Muscle layer of colon (tissue), 2 donors: Measurements from ENCODE around the gene MAP2K5.

Experiments
- H3K27ac ChIP-seq: one replicate; pipeline ENCODE4 v1.7.0; 2013; ENCODE audit warnings: low read depth, mild to moderate bottlenecking, low read length, moderate library complexity
- H3K27me3 ChIP-seq, 2 donors: one replicate each; pipeline ENCODE4 v1.7.0; 2013; ENCODE audit warnings: low read length in 2 of 2, mild to moderate bottlenecking in 2 of 2; ENCODE audit not compliant: insufficient read depth in 2 of 2, control insufficient read depth in 1 of 2
- H3K36me3 ChIP-seq: one replicate; pipeline ENCODE4 v1.7.0; 2013; ENCODE audit warnings: mild to moderate bottlenecking, low read length; ENCODE audit not compliant: insufficient read depth
- H3K4me1 ChIP-seq: one replicate; pipeline ENCODE4 v1.7.0; 2013; ENCODE audit warnings: mild to moderate bottlenecking, low read length; ENCODE audit not compliant: insufficient read depth
- H3K4me3 ChIP-seq, 2 donors: one replicate each; pipeline ENCODE4 v1.7.0; 2013; ENCODE audit warnings: low read length in 2 of 2, low read depth in 1 of 2, mild to moderate bottlenecking in 1 of 2, moderate library complexity in 1 of 2
- H3K9ac ChIP-seq: one replicate; pipeline ENCODE4 v1.7.0; 2013; ENCODE audit warnings: low read length
- H3K9me3 ChIP-seq: one replicate; pipeline ENCODE4 v1.7.0; 2013; ENCODE audit warnings: mild to moderate bottlenecking, low read length
- donor health status: abdominal sarcoma.
- donor health status: Adenocarcinoma of cecum.

The MAP2K5 gene

DNA sequence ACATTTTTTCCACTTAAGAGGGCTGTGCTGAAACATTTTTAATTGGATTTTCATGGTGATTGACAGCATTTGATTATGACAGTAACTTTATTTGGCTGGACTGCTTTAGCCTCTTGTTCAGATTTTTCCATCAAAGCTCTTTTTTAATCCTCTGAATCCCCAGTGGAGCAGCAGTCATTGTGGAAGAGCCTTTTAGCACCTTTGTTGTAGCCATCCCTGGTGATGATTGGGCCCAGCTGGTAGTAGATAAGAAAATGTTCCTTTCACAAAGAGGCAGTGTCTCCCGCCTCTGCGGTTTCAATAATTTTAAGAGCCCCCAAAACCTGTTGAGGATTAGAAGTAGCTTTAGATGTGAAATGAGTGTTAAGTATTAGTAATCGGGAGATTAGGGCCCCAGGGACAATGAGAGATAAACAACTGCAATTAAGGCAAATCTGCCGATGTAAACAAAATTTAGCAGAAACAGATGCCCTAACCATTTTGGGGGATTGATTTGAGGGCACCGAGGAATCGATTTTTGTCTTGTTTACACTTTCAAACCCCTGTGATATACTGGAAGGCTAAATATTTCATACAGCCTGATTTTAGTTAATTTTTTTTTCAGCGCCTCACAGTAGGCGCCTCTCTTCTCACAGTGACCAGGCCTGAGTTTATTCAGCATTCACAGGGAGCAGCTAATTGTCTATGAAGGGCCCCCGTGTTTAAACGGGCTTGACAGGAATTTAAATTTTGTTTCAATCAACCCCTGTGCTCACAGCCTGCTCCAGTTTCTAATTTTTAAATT lies 239.6 kb downstream of the MAP2K5 start:
- Histone ChIP-seq H3K4me3 (no peak overlapping the region), H3K9ac (no peak overlapping the region), H3K9me3 (no peaks in the 10 kb centered on the region), H3K27me3 (no peaks in the 10 kb centered on the region), H3K4me1 (no peaks in the 10 kb centered on the region), H3K27ac (no peak overlapping the region), H3K36me3 (no peaks in the 10 kb centered on the region)

DNA sequence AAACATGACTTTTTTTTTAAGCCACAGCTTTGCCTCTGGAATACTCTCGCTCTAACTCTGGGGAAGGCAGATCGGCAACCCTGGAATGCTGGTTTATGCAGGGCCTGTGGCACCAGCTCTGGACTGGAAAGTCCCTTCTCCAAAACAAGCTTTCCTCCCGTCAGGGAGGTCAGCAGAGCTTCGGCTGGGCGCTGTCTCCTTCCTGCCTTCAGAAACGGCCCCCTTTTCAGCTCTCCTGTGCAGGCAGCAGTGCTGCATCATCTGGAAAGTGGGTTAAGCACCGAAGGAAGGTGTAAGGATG lies 240.1 kb downstream of the MAP2K5 start:
- H3K27me3 ChIP-seq: no peaks in the 10 kb centered on the region
- H3K27ac ChIP-seq: no peak overlapping the region
- no peak overlapping the region for H3K9ac ChIP-seq
- no peaks in the 10 kb centered on the region for H3K36me3 ChIP-seq
- H3K4me3 ChIP-seq: no peak overlapping the region
- no peaks in the 10 kb centered on the region for H3K4me1 ChIP-seq
- H3K9me3 ChIP-seq: no peaks in the 10 kb centered on the region

DNA sequence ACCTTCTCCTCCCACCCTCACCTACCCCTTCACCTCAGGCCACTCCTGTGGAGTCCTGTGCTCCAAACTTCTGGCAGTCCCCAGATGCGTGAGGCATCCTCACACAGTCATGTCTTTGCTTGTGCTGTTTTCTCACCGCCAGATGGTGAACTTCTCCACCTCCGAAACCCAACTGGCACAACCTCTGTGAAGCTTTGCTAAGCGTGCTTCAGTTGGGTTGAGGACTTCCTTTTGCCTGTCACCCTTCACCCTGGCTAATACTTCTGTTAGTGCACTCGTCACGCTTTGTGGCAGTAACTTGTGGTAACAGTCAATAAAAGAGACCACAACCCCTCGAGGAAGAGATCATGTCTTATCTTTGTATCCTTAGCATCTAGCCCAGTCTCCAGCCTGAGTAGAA lies 240.8 kb downstream of the MAP2K5 start:
- H3K4me1 ChIP-seq: no peaks in the 10 kb centered on the region
- H3K36me3 ChIP-seq: no peaks in the 10 kb centered on the region
- H3K27me3 ChIP-seq: no peaks in the 10 kb centered on the region
- H3K9me3 ChIP-seq: no peaks in the 10 kb centered on the region
- no peak overlapping the region for H3K4me3 ChIP-seq
- no peak overlapping the region for H3K27ac ChIP-seq
- H3K9ac ChIP-seq: no peak overlapping the region

DNA sequence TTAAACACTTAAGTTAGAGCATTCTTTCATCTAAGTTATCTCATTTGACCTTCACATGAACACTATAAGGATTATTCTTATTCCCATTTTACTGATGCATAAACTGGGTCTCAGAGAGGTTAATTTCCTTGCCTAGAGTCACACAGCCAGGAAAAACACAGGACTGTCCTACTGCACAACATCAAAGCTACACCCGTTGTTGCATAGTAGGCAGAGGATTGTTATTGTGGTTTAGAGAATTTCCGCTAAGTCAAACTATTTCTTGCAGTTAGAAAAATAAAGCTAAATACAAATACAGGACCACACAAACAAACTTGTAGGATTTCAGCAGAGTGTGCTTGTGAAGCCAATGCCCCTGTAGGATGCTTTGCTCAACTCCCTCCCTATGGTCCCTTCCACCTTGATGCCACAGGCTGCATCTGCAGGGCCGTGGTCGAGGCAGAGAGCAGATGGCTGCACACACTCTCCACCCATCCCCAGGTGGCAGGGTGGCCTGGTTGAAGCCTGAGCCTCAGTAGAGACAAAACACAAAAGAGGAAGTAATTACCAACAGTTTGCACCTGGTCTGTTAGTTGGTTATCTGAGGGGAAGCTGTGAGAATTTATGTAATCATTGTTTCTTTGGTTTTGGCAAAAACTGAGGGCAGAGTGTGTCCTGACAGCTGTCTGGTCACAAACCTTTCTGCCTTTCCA lies 241.7 kb downstream of the MAP2K5 start:
- H3K4me1 ChIP-seq: no peaks in the 10 kb centered on the region
- no peak overlapping the region for H3K27ac ChIP-seq
- no peak overlapping the region for H3K4me3 ChIP-seq

DNA sequence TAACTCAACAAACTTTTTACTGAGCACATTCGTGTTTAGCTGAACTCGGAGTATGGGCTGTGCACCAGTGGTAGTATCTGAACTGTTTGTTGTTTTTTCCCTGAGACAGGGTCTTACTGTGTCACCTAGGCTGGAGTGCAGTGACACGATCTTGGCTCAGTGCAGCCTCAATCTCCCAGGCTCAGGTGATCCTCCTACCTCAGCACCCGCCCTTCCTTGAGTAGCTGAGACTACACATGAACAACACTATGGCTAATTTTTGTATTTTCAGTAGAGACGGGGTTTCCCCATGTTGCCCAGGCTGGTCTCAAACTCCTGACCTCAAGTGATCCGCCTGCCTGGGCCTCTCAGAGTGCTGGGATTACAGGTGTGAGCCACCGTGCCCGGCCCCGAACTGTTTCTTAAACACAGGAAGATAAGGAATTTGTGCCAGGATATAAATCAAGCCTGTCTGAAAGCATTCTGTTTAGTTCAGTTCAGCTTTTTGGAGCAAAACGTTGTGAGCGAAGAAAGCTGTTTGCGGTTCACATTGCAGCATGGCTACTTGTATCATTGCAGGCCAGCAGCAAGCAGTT lies 242.4 kb downstream of the MAP2K5 start:
- Histone ChIP-seq H3K27ac (no peak overlapping the region), H3K4me1 (no peaks in the 10 kb centered on the region), H3K4me3 (no peak overlapping the region), H3K27me3 (no peaks in the 10 kb centered on the region), H3K36me3 (no peaks in the 10 kb centered on the region), H3K9me3 (no peaks in the 10 kb centered on the region), H3K9ac (no peak overlapping the region)

More for the DNA sequence above, 241.7 kb downstream of the MAP2K5 start:
- Histone ChIP-seq H3K9me3 (no peaks in the 10 kb centered on the region), H3K36me3 (no peaks in the 10 kb centered on the region), H3K9ac (no peak overlapping the region), H3K27me3 (no peaks in the 10 kb centered on the region)

DNA sequence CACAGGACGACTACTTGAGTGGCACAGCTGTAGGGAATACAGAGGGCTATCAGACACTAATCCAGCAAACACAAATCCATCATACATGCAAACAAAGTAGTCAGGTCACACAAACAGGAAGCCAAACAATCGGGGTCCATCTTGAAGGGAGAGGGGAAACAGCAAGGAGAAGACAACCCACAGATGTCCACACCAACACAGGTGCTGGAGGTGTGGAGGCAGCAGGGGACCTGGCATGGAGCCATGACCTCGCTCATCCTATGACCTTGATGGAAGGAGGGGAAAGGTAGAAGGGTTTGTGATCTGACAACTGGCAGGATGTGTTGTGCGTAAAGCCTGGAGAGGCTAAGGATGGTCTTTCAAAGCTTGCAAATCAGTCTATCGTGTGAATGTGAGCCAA lies 242.9 kb downstream of the MAP2K5 start:
- Histone ChIP-seq H3K36me3 (no peaks in the 10 kb centered on the region), H3K27me3 (no peaks in the 10 kb centered on the region), H3K4me3 (no peak overlapping the region), H3K9ac (no peak overlapping the region), H3K9me3 (no peaks in the 10 kb centered on the region), H3K4me1 (no peaks in the 10 kb centered on the region), H3K27ac (no peak overlapping the region)

DNA sequence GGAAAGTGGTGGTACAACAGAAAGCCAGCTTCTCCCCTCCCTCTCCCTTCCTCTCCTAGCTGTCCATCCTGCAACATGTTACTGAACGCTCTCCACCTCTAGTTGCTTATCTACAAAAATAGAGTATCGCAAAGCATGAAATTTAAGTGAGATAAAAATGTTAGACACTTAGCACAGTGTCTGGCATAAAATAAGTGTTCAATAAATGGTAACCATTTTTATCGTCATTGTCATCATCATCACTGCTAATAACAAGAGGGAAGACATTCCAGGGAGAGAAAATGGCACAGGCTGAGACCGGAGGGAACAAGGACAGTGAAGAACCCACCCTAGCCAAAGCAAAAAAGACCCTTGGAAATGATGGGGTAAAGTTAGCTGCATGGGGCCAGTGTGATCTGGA lies 244.1 kb downstream of the MAP2K5 start:
- Histone ChIP-seq H3K9me3 (no peaks in the 10 kb centered on the region), H3K27ac (no peak overlapping the region), H3K4me1 (no peaks in the 10 kb centered on the region), H3K27me3 (no peaks in the 10 kb centered on the region), H3K36me3 (no peaks in the 10 kb centered on the region), H3K4me3 (no peak overlapping the region), H3K9ac (no peak overlapping the region)

DNA sequence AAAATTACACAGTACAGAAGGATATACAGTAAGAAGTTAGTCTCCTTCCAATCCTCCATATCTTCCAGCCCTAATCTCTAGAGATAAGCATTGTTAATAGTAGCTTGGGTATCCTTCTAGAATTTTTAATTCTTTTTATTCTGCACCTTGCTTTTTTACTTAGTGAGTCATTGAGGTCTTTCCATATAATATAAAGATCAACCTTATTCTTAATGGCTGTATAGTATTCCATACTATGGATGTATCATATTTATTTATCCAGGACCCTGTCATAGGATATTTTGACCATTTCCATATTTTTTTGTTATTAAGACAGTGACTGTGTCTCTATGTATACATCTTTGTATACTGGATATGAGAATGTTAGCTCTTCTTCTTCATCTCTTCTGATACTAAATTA lies 246.5 kb downstream of the MAP2K5 start:
- no peaks in the 10 kb centered on the region for H3K36me3 ChIP-seq
- no peak overlapping the region for H3K4me3 ChIP-seq
- no peaks in the 10 kb centered on the region for H3K27me3 ChIP-seq

DNA sequence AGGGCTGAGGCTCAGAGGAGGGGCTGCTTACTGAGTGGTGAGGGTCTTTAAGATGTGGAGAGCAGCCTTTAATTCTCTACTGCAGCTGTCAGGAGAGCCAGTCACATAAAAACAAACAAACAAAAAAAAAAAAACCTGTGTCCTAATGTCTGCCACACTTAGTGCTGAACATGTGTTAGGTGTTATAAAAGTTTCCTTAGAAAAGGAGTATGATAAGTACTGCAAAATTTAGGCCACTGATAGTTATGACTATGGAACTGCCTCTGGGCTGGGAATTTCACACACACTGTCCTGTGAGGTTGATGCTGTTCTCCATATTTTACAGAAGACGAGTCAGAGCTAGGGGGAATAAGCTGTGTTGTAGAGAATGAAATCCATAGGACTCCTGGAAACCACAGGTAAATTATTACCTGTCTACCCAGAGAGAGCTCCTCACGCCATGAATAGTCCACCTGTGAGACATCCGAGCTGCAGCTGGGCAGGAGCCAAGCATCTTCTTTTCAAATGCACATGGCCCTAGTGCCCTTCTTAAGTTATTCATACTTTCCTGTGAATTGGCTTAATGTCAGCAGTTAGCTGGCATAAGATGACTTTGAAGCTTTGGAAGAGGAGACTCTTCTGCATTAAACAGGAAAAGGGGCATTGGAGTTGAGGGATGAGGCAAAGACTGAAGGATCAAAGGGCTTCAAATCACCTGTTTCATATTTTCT lies 248.3 kb downstream of the MAP2K5 start:
- Histone ChIP-seq H3K27ac (no peak overlapping the region), H3K9ac (no peak overlapping the region), H3K27me3 (no peaks in the 10 kb centered on the region), H3K4me3 (no peak overlapping the region), H3K9me3 (peaks cover 5% of the 10 kb centered on the region), H3K36me3 (no peaks in the 10 kb centered on the region), H3K4me1 (no peaks in the 10 kb centered on the region)

More for the DNA sequence above, 246.5 kb downstream of the MAP2K5 start:
- H3K9me3 ChIP-seq: no peaks in the 10 kb centered on the region
- no peaks in the 10 kb centered on the region for H3K4me1 ChIP-seq
- no peak overlapping the region for H3K27ac ChIP-seq
- H3K9ac ChIP-seq: no peak overlapping the region

DNA sequence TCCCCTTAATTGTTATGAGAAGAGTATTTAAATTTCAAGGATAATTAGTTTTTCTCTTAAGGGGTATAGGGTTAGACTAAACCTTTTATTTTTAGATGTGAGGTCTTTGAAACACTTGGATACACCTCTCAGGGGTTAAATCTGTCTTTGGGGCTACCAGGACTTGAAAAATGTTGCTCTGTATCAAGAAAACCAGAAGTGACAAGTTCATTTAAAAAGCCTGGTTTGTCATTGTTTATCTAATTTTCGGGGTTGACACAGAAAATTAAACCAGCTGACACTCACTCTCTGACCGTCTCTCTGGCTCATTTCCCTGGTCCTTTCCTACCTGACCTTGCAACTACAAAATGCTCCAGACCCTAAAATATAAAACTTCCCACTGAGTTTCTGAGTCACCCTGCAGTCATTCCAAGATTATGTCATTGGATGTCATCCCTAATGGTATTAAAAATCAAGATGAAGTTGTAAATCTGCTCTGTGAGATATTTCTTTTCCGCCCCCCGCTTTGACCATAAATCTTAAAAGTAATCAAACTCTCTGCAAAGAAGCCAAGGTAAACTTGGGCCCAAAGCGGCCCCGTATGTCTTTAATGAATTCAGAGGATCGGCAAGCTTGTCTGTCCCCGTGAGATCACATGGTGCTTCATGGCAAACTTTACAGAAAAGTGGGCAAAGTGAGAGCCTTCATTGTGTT lies 249.9 kb downstream of the MAP2K5 start:
- no peak overlapping the region for H3K9ac ChIP-seq

More for the DNA sequence above, 249.9 kb downstream of the MAP2K5 start:
- no peak overlapping the region for H3K27ac ChIP-seq
- no peaks in the 10 kb centered on the region for H3K27me3 ChIP-seq
- H3K4me3 ChIP-seq: no peak overlapping the region
- no peaks in the 10 kb centered on the region for H3K36me3 ChIP-seq
- H3K9me3 ChIP-seq: peaks cover 5% of the 10 kb centered on the region
- no peaks in the 10 kb centered on the region for H3K4me1 ChIP-seq
